OCI-LY7 (cell line): ENCODE data around the gene SMIM38.

ENCODE experiments used
- CTCF ChIP-seq: fragments of 200-600 bp; sonication (generic); conservative IDR thresholded peaks from 2 replicates; pipeline ENCODE4 v1.5.1; 2014; ENCODE audit warnings: mild to moderate bottlenecking, antibody characterized with exemption, low read length, moderate library complexity, mixed read lengths
- EZH2phosphoT487 ChIP-seq: fragments of 200-600 bp; sonication (generic); IDR thresholded peaks from 2 replicates; pipeline ENCODE4 v1.6.1; 2018; ENCODE audit warnings: low read depth, borderline replicate concordance, mild to moderate bottlenecking, mixed run types, antibody characterized with exemption, low read length, moderate library complexity, mixed read lengths

GRCh38 chr11:69150175-69150574, 5.6 kb upstream of the SMIM38 start:
- no peak for TF ChIP-seq CTCF
- no peak for TF ChIP-seq EZH2phosphoT487
